Endometrium (tissue), 2 donors: ENCODE measurements around the gene MINAR2.
A peak's percentile ranks its signal among the peaks of the same experiment; 100 is the strongest.

Experiments used
- FAIRE-seq: peaks from 2 replicates; lab custom pipeline; 2012; peaks lifted over from hg19 to GRCh38; lab: Jason Lieb, UNC
- donor health status: control.
- donor health status: control.

The MINAR2 gene, protein sequence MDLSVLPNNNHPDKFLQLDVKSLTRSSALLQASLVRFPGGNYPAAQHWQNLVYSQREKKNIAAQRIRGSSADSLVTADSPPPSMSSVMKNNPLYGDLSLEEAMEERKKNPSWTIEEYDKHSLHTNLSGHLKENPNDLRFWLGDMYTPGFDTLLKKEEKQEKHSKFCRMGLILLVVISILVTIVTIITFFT

GRCh38 chr5:129747572-129748407 lies at the start of gene MINAR2:
MINAR2 (plus strand) TSS chr5:129748094; CDS start chr5:129748191, 97 bp downstream.
- FAIRE-seq = no peak

- FAIRE-seq = no peak
Measured at GRCh38 chr5:129698661-129699060, 49.2 kb upstream of the MINAR2 start.

GRCh38 chr5:129716235-129716634 lies 31.7 kb upstream of the MINAR2 start:
- no peak for FAIRE-seq

DNA sequence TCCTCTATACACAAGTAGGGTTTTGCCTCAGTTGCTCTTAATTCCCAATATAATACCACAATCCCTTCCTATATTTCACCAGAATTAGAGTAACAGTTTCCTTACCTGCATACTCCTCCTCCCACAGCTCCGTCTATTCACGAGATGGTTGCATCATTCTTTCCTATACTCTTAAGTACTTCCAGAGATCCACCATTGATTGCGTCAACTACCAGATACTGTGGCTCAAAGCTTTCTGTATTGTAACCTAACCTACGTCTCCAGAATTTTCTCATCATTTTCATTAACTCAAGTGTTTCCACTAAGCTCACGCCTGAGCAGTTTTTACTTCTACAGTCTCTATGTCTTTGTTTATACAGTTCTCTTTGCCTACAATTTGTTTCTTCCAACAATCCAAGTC lies 31.2 kb upstream of the MINAR2 start:
- FAIRE-seq = no peak

DNA sequence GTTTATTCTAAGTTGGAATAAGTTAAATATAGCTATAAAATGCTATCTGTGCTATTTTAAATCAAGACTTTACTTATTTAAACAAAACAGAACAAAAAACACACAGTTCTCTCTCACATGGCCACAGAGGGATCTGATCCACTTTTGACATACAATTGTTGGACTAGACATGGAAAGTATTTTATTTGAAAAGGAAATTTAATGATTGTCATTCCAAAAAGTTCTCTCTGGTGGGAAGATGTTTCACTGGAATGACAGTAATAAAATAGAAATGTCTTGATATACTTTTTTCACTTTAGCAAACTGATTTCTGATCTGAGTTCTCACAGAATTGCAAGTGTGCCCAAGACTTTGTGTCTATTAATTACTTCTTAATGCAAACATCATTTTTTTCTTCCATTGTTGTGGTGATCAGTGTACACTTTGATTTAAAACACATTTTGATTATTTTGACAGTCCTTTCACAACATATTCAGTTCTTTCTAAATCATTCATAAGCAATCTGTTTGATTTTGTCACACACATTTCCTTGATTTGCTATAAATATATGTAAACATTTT lies 30.1 kb upstream of the MINAR2 start:
- FAIRE-seq = no peak

- FAIRE-seq = no peak
Measured at GRCh38 chr5:129718471-129719090, 29.3 kb upstream of the MINAR2 start.

GRCh38 chr5:129724222-129724621 lies 23.7 kb upstream of the MINAR2 start:
- FAIRE-seq = no peak

GRCh38 chr5:129724647-129725046 lies 23.2 kb upstream of the MINAR2 start:
- no peak for FAIRE-seq

DNA sequence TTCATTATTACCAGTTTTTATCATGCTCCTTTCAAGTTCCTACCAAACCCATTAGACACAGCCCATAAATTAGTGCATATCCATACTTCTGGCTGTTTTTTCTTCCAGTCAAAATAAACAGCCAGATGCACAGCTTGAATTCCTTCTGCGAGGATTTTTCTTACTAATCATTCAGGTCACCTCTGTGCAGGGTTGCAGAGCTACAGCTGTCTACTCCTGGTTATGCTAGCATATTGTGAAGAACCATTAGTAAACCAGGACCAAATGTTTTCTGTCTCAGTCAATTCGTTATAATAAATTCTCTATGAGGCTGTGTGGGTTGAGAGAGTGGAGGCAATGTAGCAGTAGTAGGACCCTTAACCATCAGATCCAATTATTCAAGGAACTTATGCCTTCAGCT lies 8.1 kb upstream of the MINAR2 start:
- FAIRE-seq = no peak

DNA sequence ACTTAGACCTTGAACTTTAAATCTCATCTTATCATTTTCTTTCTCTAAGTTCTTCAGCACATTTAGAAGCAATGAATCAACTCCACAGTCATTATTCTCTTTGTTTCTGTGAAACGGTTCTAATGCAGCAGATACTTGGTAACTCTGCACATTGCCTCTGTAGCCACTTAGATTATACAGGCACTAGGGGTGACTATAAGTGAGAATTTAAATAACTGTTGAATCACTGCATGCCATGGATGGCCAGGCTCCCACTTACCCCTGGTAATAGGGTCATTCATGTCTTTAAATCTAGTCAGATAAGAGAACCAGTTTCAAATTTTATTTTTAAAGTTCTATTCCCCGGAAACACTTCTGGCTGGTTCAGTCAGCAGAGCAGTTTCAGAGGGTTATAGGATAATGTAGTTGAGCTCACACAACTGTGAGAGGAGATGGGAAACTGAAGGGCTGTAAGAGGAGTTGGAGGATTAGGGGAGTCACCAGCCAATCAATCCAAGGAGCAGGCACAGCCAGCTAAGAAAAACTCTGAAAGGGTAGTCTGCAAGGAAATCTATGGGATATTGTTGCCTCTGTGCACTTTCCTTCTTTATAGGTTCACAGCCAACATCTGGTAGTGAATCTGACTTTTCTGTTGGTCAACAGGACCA lies 4.2 kb upstream of the MINAR2 start:
- FAIRE-seq = no peak

- FAIRE-seq = no peak
Measured at GRCh38 chr5:129745997-129746396, 1.9 kb upstream of the MINAR2 start.

- no peak for FAIRE-seq
Measured at GRCh38 chr5:129746876-129747275, 1.0 kb upstream of the MINAR2 start.

GRCh38 chr5:129748913-129749880 lies 1.3 kb downstream of the MINAR2 start:
- FAIRE-seq = no peak

DNA sequence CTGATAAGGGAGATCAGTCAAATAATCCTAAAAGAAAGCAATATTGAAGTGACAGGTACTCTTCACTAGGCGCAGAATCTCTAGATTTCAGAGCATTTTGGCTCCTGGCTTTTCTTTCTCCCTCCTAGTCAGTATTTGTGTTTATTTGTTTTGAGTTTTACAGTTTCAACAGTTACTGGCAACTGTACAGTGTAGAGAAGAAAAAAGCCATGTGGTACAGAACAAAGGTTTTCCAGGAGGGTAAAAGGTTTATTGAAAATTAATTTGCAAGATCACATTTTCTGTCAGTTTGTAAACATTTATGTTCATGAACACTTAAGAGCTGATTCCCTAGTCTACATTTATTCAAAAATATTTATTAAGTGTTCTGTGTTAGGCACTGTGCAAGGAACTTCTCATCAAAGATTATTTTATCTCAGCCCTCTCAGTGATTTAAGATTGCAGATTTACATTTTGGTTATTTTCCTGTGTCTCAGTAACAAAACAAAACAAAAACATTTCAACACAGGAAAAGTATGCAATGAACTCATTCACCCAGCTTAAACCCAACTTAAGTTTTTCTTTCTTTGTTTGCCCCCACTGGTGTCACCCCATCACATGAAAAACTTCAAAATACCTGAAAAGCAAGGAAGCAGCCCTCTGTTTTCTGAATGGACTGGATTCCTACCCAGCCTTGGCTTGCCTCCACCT lies 12.9 kb downstream of the MINAR2 start:
- FAIRE-seq = peak; percentile 99

- FAIRE-seq = no peak
Measured at GRCh38 chr5:129763651-129764050, 15.8 kb downstream of the MINAR2 start.

DNA sequence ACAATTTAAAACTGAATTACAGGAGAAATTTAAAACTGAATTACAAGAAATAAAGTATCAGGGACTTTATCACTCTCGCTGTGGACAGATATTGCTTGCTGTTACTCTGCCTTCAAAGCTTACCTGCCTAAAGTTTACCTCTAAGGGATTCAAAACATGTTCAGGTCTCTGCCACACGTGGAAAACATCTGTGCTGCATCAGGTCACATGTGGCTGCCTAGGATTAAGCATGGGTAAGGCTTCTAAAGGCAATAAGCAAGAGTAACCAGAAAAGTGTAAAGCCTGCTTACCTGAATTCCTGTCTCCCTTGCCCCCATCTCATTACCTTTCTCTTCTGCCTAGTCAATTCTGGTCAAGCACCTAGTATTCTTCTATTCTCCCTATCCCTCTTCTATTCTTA lies 18.9 kb downstream of the MINAR2 start:
- no peak for FAIRE-seq

DNA sequence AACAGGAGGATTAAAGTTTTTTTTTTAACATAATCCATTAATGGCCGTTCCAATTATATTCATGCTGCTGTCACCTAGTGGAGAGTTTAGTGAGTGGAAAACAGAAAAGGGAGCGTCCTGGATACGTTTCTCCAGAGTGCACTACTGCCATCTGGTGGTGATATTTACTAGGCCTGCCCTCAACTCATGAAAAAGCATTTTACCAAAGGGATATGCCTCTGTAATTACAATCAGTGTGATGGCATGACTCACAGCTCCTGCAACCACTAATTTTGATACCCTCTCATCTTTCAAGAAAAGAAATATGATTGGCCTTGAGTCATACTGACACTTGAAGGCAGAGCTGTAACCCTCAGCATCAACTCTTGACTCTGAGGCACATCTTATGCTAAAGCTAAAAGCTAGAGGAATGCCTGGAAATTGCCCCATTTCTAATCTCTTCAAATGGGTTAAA lies 20.1 kb downstream of the MINAR2 start:
- FAIRE-seq = peak; percentile 94

GRCh38 chr5:129768735-129769134 lies 20.8 kb downstream of the MINAR2 start:
- no peak for FAIRE-seq

DNA sequence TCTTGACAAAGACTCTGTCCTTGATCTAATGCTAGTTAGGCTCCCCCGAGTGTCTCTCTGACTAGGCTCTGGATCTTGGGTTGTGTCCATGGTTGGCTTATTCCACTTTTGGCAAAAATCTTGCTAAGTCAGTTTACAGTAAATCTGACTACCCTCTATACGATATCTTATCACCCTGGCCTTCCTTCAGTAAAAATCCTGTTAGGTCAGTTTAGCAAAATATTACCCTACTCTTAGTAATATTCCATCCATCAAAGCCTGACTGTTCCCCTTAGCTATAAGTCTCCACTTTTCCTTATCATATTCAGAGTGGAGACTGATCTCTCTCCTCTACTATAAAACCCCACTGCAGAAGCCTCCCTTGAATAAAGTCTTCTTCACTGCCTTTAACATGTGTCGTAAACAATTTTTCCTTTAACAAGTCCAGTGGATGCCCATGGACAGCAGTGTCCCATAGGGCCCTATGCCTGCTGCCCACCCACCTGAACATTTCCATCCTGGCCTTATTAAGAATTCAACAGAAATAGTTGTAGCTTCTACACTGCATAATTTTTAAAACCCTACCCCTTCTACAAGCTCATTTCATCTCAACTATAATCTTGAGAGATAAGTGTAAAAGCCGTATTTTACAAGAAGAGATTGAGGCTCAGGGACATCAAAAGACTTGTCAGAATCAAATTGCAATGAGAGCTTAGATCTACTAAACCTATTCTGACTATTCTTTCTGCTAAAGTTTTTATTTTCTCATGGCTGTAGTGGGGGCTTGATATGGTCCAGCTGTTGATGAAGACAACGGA lies 22.3 kb downstream of the MINAR2 start:
- FAIRE-seq = no peak
